SK-N-SH (cell line): ENCODE measurements around the gene KLHL2.

Source experiments
- MXI1 ChIP-seq: IDR thresholded peaks from 2 replicates; pipeline ENCODE4 v1.6.1; 2012; ENCODE audit warnings: mild to moderate bottlenecking, low read depth, low read length, improper control_type of control experiment
- RFX5 ChIP-seq: IDR thresholded peaks from 2 replicates; pipeline ENCODE4 v1.6.1; 2012; ENCODE audit warnings: mild to moderate bottlenecking, improper control_type of control experiment, low read length
- TF ChIP-seq, protein P1 (sequence below): fragments of 200-600 bp; sonication (generic); IDR thresholded peaks from 2 replicates; pipeline ENCODE4 v1.6.1; 2017; ENCODE audit warnings: antibody characterized with exemption, mild to moderate bottlenecking, moderate library complexity
- TF ChIP-seq, protein P2 (sequence below): IDR thresholded peaks from 2 replicates; pipeline ENCODE4 v1.4.0; 2012; ENCODE audit warnings: low read depth, borderline replicate concordance

DNA sequence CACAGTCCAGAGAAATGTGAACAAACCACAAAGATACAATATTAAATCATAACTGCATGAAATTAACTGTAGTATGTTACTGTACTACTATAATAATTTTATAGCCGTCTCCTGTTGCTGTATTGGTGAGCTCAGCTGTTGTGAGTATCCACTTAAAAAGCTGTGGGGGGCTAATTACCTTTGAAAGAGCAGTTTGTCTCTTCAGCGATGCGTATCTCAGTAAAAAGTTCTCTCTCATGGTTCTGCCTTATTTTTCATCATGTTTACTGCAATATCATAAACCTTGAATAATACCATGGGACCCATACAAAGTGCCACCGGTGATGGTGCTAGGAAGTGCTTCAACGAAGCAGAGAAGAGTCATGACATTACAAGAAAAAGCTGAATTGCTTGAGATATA lies 111.7 kb downstream of the KLHL2 start:
- TF ChIP-seq, protein P1, sequence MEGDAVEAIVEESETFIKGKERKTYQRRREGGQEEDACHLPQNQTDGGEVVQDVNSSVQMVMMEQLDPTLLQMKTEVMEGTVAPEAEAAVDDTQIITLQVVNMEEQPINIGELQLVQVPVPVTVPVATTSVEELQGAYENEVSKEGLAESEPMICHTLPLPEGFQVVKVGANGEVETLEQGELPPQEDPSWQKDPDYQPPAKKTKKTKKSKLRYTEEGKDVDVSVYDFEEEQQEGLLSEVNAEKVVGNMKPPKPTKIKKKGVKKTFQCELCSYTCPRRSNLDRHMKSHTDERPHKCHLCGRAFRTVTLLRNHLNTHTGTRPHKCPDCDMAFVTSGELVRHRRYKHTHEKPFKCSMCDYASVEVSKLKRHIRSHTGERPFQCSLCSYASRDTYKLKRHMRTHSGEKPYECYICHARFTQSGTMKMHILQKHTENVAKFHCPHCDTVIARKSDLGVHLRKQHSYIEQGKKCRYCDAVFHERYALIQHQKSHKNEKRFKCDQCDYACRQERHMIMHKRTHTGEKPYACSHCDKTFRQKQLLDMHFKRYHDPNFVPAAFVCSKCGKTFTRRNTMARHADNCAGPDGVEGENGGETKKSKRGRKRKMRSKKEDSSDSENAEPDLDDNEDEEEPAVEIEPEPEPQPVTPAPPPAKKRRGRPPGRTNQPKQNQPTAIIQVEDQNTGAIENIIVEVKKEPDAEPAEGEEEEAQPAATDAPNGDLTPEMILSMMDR, result no peak
- TF ChIP-seq, protein P2, sequence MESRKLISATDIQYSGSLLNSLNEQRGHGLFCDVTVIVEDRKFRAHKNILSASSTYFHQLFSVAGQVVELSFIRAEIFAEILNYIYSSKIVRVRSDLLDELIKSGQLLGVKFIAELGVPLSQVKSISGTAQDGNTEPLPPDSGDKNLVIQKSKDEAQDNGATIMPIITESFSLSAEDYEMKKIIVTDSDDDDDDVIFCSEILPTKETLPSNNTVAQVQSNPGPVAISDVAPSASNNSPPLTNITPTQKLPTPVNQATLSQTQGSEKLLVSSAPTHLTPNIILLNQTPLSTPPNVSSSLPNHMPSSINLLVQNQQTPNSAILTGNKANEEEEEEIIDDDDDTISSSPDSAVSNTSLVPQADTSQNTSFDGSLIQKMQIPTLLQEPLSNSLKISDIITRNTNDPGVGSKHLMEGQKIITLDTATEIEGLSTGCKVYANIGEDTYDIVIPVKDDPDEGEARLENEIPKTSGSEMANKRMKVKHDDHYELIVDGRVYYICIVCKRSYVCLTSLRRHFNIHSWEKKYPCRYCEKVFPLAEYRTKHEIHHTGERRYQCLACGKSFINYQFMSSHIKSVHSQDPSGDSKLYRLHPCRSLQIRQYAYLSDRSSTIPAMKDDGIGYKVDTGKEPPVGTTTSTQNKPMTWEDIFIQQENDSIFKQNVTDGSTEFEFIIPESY, result no peak
- no peak for TF ChIP-seq MXI1
- TF ChIP-seq RFX5, result no peak
